Fibroblast of lung (primary cell): Measurements from ENCODE around the gene HS6ST2.

ENCODE experiments used
- EZH2 ChIP-seq: IDR thresholded peaks from 2 replicates; pipeline ENCODE4 v1.5.1; 2012; ENCODE audit warnings: low read length, control low read depth, mild to moderate bottlenecking; ENCODE audit errors: missing control alignments
- TF ChIP-seq, protein P1 (sequence below), 2 donors: IDR thresholded peaks in 1 of 2; conservative IDR thresholded peaks in 1 of 2; 1 replicate in 1 of 2; 2 replicates in 1 of 2; pipeline ENCODE4 v1.5.1; 2011 to 2012; ENCODE audit warnings: low read length in 2 of 2, control low read depth in 1 of 2, inconsistent platforms in 1 of 2, low read depth in 1 of 2, mild to moderate bottlenecking in 1 of 2

DNA sequence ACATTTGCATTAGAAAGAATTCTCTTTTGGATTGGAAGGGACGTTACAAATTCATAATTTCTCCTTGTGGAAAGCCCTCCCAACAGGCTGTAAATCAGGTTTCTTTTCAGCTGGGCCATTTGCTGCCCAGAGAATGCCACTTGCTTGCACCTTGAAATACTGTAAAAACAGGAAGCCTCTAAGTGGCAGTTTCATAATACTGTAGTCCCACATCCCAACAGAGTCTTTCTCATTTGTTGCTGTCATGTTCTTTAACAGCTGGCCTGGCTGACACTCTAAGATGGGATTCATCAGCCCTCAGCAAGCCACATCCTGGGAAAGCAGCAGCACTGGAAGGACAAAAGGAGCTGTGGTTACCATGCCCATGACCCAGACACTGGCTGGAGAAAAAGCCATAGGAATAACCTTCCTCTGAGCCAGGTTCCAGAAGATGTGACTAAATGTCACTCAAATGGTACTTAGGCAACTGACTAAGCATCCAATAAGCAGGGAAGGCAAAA, 247.7 kb downstream of the HS6ST2 start:
- TF ChIP-seq, protein P1, sequence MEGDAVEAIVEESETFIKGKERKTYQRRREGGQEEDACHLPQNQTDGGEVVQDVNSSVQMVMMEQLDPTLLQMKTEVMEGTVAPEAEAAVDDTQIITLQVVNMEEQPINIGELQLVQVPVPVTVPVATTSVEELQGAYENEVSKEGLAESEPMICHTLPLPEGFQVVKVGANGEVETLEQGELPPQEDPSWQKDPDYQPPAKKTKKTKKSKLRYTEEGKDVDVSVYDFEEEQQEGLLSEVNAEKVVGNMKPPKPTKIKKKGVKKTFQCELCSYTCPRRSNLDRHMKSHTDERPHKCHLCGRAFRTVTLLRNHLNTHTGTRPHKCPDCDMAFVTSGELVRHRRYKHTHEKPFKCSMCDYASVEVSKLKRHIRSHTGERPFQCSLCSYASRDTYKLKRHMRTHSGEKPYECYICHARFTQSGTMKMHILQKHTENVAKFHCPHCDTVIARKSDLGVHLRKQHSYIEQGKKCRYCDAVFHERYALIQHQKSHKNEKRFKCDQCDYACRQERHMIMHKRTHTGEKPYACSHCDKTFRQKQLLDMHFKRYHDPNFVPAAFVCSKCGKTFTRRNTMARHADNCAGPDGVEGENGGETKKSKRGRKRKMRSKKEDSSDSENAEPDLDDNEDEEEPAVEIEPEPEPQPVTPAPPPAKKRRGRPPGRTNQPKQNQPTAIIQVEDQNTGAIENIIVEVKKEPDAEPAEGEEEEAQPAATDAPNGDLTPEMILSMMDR (conservative IDR thresholded peaks at IDR 0.05 in 1 of 2, IDR thresholded peaks at IDR 0.05 in 1 of 2; ENCODE audit: low read depth in 1 of 2, low read length in 2 of 2): no peak
- TF ChIP-seq EZH2: no peak
